ENCODE data around the gene HIVEP3. TPM values are rescaled to one million over a fixed set of nuclear protein-coding genes. Genes with fewer than 3 reads are reported as not detected.
A peak's percentile ranks its signal among the peaks of the same experiment; 100 is the strongest.

The HIVEP3 gene
- polyA plus RNA-seq, 10 donors: 1.9 to 3.8 (median 2.7) TPM

DNA sequence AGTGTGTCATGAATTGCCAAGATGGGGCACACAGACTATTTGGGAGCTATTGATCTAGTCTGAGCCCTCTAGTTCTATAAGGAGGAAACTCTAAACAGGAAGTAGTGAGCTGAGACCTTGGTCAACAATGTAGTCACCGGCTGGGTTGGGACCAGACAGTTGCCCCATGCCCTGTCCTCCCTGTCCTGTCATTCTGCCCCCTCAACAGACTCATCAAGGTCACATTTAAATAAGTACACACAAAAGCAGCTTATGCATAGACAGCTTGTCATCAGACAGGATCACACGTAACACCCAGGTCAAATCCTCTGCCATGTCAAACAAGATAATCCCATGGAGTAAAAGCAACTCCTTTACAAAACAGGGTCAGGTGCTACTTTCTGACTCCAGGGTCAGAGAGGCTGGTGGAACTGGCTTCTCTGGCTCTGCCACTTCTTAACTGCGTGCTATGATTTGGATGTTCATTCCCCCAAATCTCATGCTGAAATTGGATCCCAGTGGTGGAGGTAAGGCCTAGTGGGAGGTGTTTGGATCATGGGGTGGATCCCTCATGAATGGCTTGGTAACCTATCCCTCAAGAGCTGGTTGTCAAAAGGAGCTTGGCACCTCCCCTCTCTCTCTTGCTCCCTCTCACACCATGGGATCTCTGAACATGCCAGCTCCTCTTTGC is 128.9 kb downstream of the HIVEP3 start:
- no peak for DNase-seq

- no peak for DNase-seq
Measured at GRCh38 chr1:41788427-41788826, 130.3 kb downstream of the HIVEP3 start.

GRCh38 chr1:41784531-41785274 is 134.0 kb downstream of the HIVEP3 start:
- DNase-seq: no peak

DNA sequence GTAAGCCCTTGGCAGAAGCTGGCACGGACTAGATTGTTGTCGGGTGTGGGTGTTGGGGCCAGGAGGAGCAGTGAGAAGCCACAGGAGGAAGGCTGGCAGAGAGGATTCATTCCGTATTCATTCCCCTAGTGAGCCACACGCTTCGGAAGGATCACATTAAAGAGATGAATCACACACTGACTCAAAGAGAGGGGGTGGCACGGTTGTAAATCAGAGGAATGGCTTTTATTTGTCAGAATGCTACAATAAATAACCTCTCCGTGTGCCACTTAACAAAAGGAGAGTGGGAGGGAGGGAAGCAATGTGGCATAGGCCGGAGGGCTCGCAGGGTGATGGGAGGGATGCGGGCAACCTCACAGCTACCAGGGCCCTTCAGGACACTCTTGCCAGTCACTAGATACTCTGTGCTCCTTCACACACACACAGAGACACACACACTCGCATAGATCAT is 135.5 kb downstream of the HIVEP3 start:
- peak in 1 of 3 donors; percentile 68 for DNase-seq

GRCh38 chr1:41780916-41781315 is 137.8 kb downstream of the HIVEP3 start:
- no peak for DNase-seq

- DNase-seq: no peak
Measured at GRCh38 chr1:41780322-41780721, 138.4 kb downstream of the HIVEP3 start.

DNA sequence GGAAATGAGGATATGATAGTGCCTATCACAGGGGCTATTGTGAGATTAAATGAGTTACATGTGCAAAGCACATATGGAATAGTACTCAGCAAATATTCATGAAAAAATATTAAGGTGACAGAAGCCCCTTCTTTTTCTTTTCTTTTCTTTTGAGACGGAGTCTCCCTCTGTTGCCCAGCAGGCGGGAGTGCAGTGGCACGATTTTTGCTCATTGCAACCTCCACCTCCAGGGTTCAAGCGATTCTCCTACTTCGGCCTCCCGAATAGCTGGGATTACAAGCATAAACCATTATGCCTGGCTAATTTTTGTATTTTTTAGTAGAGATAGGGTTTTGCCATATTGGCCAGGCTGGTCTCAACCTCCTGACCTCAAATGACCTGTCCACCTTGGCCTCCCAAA is 139.4 kb downstream of the HIVEP3 start:
- DNase-seq: no peak

- no peak for DNase-seq
Measured at GRCh38 chr1:41777695-41778094, 141.0 kb downstream of the HIVEP3 start.

DNA sequence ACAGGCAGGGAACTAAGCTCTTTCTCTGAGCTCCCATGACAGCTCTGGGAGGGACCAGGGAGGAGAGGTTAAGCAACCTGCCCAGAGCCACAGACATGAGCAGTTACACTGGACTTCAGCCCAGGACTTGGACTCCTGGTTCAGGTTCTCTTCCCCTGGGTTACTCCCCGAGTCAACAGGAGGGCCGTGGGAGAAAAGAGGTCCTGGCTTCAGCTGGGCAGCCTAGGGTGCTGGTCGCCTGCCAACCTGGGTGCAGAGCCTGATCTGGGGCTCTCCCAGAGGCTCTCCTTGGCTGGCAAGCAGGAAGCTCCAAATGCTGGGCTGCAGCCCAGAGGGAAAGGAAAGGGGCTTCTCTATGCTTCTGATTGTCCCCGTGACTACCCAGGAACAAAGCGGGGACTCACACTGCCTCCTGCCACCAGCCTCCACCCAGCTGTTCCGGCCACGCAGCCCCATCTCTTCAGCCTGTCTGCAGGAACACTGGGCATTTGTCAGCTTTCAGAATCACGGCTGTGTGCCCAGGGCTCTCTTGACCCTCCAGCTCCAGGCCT is 141.8 kb downstream of the HIVEP3 start:
- no peak for DNase-seq

DNA sequence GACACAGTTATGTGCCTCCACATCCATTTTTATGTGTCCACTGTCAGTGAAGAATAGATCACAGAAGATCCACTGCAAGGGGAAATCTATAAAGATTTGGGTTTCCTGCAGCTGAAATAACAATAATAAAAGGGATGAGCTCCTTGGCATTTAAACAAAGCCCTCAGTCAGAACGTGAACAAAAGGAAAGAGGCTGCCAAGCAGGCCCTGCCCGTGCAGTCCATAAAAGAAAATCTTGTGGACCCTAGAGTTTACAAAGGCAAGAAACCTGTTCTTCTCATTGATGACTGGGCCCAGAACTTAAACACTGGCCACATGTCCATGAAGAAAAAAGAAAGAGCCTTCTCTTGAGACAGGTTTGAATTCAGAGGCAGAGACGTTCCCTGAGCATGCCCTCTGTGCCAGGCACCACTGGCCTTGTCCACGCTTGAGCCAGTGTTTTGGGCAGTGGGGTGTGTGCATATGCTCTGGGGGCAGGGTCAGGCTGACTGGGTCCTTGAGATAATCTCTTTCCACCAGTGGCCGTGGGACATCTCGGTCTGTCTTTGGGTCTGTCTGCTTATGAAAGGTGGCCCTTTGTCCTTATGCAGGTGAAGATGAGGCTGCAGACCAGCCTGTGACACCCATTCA is 142.7 kb downstream of the HIVEP3 start:
- DNase-seq: no peak

- DNase-seq: no peak
Measured at GRCh38 chr1:41774471-41774990, 144.2 kb downstream of the HIVEP3 start.

DNA sequence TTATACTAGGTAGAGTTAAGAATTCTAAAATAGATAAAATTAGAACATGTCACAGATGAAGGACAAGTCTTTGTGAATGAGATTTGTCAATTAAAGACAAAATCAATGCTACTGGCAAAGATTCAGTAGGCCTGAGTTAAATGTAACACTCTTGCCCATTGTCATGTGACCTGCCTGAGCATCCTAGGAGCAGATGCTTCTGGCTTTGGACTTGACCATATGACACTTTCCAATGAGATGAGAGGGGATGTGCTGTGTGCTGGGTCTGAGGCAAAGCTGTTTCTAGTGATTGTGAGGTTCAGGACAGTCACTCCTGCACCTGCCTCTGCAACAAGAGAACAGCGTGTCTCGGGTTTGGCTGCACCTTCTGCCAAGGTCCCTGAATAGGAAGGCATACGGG is 144.9 kb downstream of the HIVEP3 start:
- DNase-seq: no peak

GRCh38 chr1:41773144-41773591 is 145.6 kb downstream of the HIVEP3 start:
- DNase-seq: peak in 1 of 3 donors; percentile 78

- DNase-seq: no peak
Measured at GRCh38 chr1:41769068-41769467, 149.7 kb downstream of the HIVEP3 start.

DNA sequence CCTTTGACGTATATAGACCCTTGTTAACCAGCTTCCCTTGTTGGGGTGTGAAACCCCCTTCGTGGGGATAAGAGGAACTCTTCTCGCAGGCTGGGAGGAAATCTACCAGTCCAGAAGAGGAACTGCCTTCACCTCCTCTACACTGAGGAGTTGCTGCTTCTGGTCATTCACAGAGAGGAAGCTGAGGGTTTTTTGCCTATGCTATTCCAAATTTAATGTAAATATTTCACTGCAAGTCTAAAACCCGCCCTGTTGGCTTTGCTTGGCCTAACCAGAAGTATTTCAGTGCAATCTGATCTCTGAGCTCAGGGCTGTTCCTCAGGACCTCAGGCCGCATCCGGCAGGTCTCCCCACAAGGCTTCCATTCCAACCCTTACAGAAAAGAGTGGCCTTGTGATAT is 150.1 kb downstream of the HIVEP3 start:
- peak in 1 of 3 donors; percentile 31 for DNase-seq

DNA sequence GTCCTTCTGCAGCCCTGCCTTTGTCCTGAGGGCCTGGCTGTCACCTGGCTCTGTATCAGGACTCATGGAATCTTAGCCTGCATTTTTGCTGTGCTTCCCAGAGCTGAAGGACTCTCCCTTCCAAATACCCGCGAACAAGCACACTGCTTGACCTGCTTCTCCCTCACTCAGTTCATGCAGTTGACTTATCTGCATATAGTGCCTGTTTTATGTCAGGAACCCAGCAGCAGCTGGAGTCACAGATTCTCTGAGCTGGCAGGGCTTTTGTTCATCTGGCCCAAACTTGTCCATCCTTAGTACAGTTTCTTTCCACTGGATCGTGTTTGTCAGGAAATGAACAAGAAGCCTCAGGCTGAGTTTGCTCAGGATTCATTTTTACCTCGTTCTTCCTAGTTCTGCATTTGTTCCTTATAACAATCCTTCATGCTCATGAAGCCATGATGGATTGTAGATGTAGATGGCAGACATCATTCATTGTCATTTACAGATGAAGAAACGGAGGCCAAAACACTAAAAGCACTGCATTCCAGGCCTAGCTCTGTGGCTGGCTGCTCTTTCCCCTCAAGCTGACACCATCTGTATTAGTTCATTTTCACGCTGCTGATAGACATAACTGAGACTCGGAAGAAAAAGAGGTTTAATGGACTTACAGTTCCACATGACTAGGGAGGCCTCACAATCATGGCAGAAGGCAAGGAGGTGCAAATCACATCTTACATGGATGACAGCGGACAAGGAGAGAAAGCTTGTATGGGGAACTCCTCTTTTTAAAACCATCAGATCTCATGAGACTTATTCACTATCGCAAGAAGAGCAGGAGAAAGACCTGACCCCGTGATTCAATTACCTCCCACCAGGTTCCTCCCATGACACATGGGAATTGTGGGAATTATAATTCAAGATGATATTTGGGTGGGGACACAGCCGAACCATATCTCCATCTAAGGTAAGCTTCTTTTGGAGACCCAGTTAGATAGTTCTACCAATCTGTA is 150.9 kb downstream of the HIVEP3 start:
- peak in 2 of 3 donors; percentile 21 to 61 for DNase-seq

DNA sequence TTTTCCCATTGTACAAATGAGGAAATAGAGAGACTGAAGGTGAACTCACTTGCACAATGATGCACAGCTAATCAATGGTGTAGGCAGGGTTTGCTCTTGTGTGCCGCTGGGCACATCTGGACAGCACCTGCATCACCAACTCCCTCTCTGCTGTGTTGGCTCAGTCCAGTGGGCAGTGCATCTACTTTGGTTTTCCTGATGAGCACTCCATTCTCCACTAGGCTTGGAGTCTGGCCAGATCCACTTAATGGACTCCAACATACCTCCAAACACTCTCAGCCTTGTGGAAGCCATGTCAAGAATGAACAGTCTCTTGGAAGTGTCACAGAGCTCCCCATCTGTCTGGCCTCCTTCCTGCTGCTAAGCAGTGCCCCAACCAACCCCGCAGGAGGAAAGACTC is 152.2 kb downstream of the HIVEP3 start:
- DNase-seq: no peak

DNA sequence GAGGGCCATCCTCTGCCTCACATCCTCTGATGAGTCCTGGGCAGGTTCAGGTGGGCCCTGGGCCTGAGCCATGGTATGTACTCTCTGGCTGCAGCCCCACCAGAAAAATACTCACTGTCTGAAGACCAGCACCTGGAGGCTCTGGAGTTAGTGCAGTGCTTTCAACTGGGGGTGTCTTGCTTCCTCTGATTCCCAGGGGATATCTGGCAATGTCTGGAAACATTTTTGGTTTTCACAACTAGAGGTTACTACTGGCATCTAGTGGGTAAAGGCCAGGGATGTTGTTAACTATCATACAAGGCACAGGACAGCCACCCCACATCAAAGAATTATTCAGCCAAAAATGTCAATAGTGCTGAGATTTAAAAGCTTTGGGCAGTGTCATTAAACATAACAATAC is 152.7 kb downstream of the HIVEP3 start:
- DNase-seq: no peak

DNA sequence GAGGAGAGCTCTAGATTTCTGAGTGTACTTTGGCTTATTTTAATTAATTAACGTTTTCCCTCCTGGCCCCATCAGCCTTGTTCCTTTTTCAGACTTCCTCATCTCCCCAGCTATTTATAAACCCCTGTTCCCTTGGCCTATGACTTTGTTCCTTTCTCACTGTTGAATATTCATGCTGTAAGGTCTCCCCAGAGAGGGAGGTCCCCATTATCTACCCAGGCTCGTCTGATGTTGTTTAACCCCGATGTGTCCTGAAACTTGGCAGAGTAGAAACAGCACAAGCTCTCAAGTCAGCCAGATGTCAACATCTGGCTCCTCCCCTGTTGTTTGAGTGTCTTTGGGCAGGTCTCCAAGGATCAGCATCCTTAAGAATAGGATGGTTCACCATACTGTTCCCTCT is 153.6 kb downstream of the HIVEP3 start:
- peak in 1 of 3 donors; percentile 55 for DNase-seq

DNA sequence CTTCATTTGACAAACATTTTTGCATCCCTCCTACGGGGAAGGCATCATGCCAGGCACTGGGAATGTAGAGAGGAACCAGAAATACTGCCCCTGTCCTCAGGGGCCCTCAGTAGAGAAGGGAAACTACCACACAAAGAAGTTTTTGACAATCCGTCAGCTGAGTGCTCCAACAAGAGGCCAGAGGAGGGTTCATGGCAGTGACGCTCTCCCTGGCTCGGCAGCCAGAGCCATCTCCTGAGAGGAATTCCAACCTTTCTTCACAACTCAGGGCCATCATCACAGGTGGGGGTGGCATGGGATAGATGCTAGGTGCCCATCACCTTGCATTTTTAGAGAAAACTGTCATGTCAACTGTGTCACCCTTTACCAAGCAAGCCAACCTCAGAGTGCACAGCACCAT is 154.1 kb downstream of the HIVEP3 start:
- peak in 1 of 3 donors; percentile 51 for DNase-seq

DNA sequence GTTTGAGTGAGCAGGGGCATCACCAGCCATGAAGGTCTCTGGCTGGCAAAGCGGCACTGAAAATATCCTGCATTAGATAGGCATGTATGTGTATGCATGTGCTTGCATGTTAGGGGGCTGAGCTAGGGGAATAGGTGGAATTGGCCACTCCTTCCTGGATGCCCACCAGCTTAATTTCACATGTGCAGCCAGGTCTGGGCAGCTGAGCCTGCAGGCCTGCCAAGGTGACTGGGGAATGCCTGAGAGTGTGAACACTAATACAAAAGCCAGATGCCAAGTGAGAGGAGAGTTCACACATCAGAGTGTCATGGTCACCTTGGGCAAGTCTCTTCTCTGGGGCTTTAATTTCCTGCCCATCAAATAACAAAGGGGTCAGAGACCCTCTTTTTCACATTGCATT is 155.9 kb downstream of the HIVEP3 start:
- DNase-seq: no peak

All from muscle of back (tissue), 11 donors.